AG04450 (cell line): ENCODE data around the gene CCSAP. TPM values are rescaled to one million over a fixed set of nuclear protein-coding genes. Genes with fewer than 3 reads are reported as not detected.
A peak's percentile ranks its signal among the peaks of the same experiment; 100 is the strongest.
"Not testable (repeated sequence)": the region's sequence is repeated elsewhere in the genome, so short reads cannot be mapped to it uniquely, and the experiment has no call there.

Experiments used
- CTCF ChIA-PET: fragments of 300-600, 350-600 bp; formaldehyde crosslinking; extraction: SDS; loops from one replicate; lab custom pipeline; 2022; ENCODE audit warnings: antibody characterized with exemption, inconsistent platforms; lab: Charles Lee
- POLR2A ChIA-PET: fragments of 350-600 bp; formaldehyde crosslinking; extraction: SDS; loops from one replicate; lab custom pipeline; 2021; ENCODE audit warnings: antibody characterized with exemption, inconsistent platforms; lab: Yijun Ruan, JAX
- DNase-seq: peaks from one replicate; pipeline ENCODE4 v3.0.0-alpha.2; 2011; ENCODE audit warnings: low read depth, low spot score
- H3K27ac ChIP-seq: one replicate; pipeline ENCODE4 v1.5.1; 2012; ENCODE audit warnings: low read depth, low read length, control low read depth
- H3K27me3 ChIP-seq: one replicate; pipeline ENCODE4 v1.6.0; 2012; ENCODE audit warnings: low read length; ENCODE audit not compliant: control insufficient read depth, insufficient read depth
- H3K4me3 ChIP-seq: 2 replicates; pipeline ENCODE4 v1.5.1; 2011; ENCODE audit warnings: mild to moderate bottlenecking, low read depth, low read length, control low read depth
- H3K9me3 ChIP-seq: 2 replicates; pipeline ENCODE4 v1.5.1; 2012; ENCODE audit warnings: low read length; ENCODE audit not compliant: control insufficient read depth, insufficient read depth
- CTCF ChIP-seq: IDR thresholded peaks from 2 replicates; pipeline ENCODE4 v1.5.1; 2011; ENCODE audit warnings: low read depth, low read length, control low read depth, inconsistent platforms
- polyA plus RNA-seq: library from polyadenylated mRNA; depleted of rRNA; stranded (reverse); fragments of >200 nt; gene quantifications from 2 replicates; pipeline ENCODE4 v1.2.3, GENCODE V29; 2011

Gene CCSAP
- polyA plus RNA-seq, 1 experiment = 4.3 TPM

- no peak for TF ChIP-seq CTCF
- no peaks in the 10 kb centered on the region; the same call in 1 of the 2 replicates for H3K9me3 ChIP-seq
- no peak for DNase-seq
- H3K27me3 ChIP-seq = peaks cover 4% of the 10 kb centered on the region
- ChIA-PET POLR2A (no interaction called here), CTCF (no interaction called here)
- no peak overlapping the region for H3K4me3 ChIP-seq
- H3K27ac ChIP-seq = no peak overlapping the region
Measured at GRCh38 chr1:229379846-229380245, 37.0 kb upstream of the CCSAP start.

- peaks cover 4% of the 10 kb centered on the region for H3K27me3 ChIP-seq
- POLR2A ChIA-PET = interaction anchor here (0.6 kb wide), 1 partner anchor 48 kb away, joined by 4 read pairs; no protein-coding TSS in a partner anchor
- DNase-seq = no peak
- CTCF ChIA-PET = no interaction called here
- no peak overlapping the region for H3K27ac ChIP-seq
- no peaks in the 10 kb centered on the region; the same call in 1 of the 2 replicates for H3K9me3 ChIP-seq
- TF ChIP-seq CTCF = 0 out of 2 replicates have a peak, but pooled peaks have one; percentile 4
- no peak overlapping the region for H3K4me3 ChIP-seq
Measured at GRCh38 chr1:229378586-229379367, 35.9 kb upstream of the CCSAP start.

DNA sequence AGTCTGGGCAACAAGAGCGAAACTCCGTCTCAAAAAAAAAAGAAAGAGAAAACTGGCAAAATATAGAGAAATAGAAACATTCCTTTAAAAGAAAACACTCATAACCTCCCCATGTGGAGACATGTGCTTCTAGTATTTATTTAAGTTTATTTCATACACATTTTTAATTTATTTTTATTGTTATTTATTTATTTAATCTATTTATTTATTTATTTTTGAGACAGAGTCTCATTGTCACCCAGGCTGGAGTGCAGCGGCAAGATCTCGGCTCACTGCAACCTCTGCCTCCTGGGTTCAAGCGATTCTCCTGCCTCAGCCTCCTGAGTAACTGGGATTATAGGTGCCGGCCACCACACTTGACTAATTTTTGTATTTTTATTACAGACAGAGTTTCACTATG is 35.2 kb upstream of the CCSAP start:
- H3K27ac ChIP-seq, H3K9me3 ChIP-seq, H3K4me3 ChIP-seq, DNase-seq, H3K27me3 ChIP-seq, POLR2A ChIA-PET: not testable (repeated sequence)
- CTCF ChIA-PET = interaction anchor here (0.7 kb wide), 1 partner anchor 249 kb away, joined by 3 read pairs; no protein-coding TSS in a partner anchor

DNA sequence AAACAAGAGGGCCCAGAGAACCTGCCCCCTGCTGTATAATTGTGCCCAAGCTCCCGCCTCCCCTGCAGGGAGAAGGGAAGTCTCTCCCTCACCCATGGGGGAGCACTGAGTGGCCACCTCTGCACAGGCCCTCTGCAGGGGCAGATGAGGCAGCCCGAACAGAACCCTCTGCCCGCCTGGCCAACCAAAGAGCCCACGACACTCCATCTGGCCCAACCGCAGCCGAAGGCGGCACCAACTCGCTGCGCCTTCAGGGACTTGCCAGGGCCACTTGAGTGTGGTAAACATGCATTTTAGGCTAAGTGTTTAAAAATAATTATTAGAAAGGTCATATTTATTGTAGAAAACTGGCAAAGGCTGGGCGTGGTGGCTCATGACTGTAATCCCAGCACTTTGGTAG is 34.6 kb upstream of the CCSAP start:
- TF ChIP-seq CTCF = no peak
- no peak for DNase-seq
- peaks cover 12% of the 10 kb centered on the region for H3K27me3 ChIP-seq
- ChIA-PET POLR2A (no interaction called here), CTCF (interaction anchor here (0.7 kb wide), 1 partner anchor 248 kb away, joined by 3 read pairs; no protein-coding TSS in a partner anchor)
- H3K9me3 ChIP-seq = no peaks in the 10 kb centered on the region; the same call in 1 of the 2 replicates
- no peak overlapping the region for H3K4me3 ChIP-seq
- no peak overlapping the region for H3K27ac ChIP-seq

- CTCF ChIA-PET = interaction anchor here (1.0 kb wide), 1 partner anchor 9 kb away, joined by 3 read pairs; no protein-coding TSS in a partner anchor
- DNase-seq = no peak
- Histone ChIP-seq H3K4me3 (no peak overlapping the region), H3K9me3 (no peaks in the 10 kb centered on the region; the same call in 1 of the 2 replicates), H3K27ac (no peak overlapping the region), H3K27me3 (peaks cover 15% of the 10 kb centered on the region)
- POLR2A ChIA-PET = no interaction called here
- TF ChIP-seq CTCF = no peak
Measured at GRCh38 chr1:229376521-229376920, 33.7 kb upstream of the CCSAP start.
